Right lobe of liver (tissue), 4 donors: ENCODE measurements around the gene TECPR1.

Source experiments
- CTCF ChIP-seq, 4 donors: fragments of 200-600 bp in 3 of 4; fragments of 450-650 bp in 1 of 4; IDR thresholded peaks; one replicate each; pipeline versions ENCODE4 v1.5.1 to v1.8.0; 2016 to 2022; ENCODE audit warnings: antibody characterized with exemption in 4 of 4, mild to moderate bottlenecking in 2 of 4
- POLR2A ChIP-seq: fragments of 450-650 bp; IDR thresholded peaks from one replicate; pipeline ENCODE4 v1.6.1; 2017; ENCODE audit warnings: antibody characterized with exemption, mild to moderate bottlenecking
- donor health status: DM: no; HTN: no; CAD: no.
- donor health status: DM: no; HTN: no; CAD: no.
- donor health status: DM: no; HTN: yes; CAD: no.

- TF ChIP-seq POLR2A (no peak), CTCF (IDR thresholded peaks at IDR 0.05) (no peak)
Observed at GRCh38 chr7:98227939-98228338, 24.1 kb downstream of the TECPR1 start.
